SKM-1 treated with dmso at 0.1 percent for 144 hours (cell line): Measurements from ENCODE around the gene SNUPN.
A peak's percentile ranks its signal among the peaks of the same experiment; 100 is the strongest.
"Not testable (repeated sequence)": the region's sequence is repeated elsewhere in the genome, so short reads cannot be mapped to it uniquely, and the experiment has no call there.

ENCODE experiments used
- DNase-seq: peaks from one replicate; lab custom pipeline; 2025; ENCODE audit not compliant: unreplicated experiment; lab: John Stamatoyannopoulos, UW

The SNUPN gene

GRCh38 chr15:75583701-75584100, 41.8 kb downstream of the SNUPN start:
- no peak for DNase-seq

- not testable (repeated sequence) for DNase-seq
These were observed 42.6 kb downstream of the SNUPN start for GRCh38 chr15:75582943-75583342.

GRCh38 chr15:75578948-75579920, 46.3 kb downstream of the SNUPN start, which contains the start of gene PTPN9:
PTPN9 (minus strand) TSS chr15:75579315; CDS start chr15:75578776, 539 bp downstream.
- peak; percentile 72 for DNase-seq

- peak; percentile 12 for DNase-seq
These were observed 47.2 kb downstream of the SNUPN start for GRCh38 chr15:75578173-75578947.

GRCh38 chr15:75577401-75578172, 47.9 kb downstream of the SNUPN start:
- DNase-seq, result no peak

- DNase-seq, result no peak
These were observed 51.7 kb downstream of the SNUPN start for GRCh38 chr15:75573648-75574384.

- no peak for DNase-seq
These were observed 55.2 kb downstream of the SNUPN start for GRCh38 chr15:75570126-75570845.

- DNase-seq, result no peak
These were observed 60.2 kb downstream of the SNUPN start for GRCh38 chr15:75565062-75565970.

GRCh38 chr15:75561888-75562287, 63.6 kb downstream of the SNUPN start:
- no peak for DNase-seq

- not testable (repeated sequence) for DNase-seq
These were observed 66.2 kb downstream of the SNUPN start for GRCh38 chr15:75559360-75559759.

- DNase-seq, result not testable (repeated sequence)
These were observed 66.6 kb downstream of the SNUPN start for GRCh38 chr15:75558955-75559354.

- DNase-seq, result no peak
These were observed 70.8 kb downstream of the SNUPN start for GRCh38 chr15:75554717-75555116.

- DNase-seq, result no peak
These were observed 71.9 kb downstream of the SNUPN start for GRCh38 chr15:75553659-75554058.

- peak; percentile 67 for DNase-seq
These were observed 74.4 kb downstream of the SNUPN start for GRCh38 chr15:75551091-75551490.
